Testis (tissue), 3 donors: Measurements from ENCODE around the gene CFAP47. TPM values are rescaled to one million over a fixed set of nuclear protein-coding genes. Genes with fewer than 3 reads are reported as not detected.

ENCODE experiments used
- polyA plus RNA-seq: library from polyadenylated mRNA; stranded (reverse); fragments of 350-450 nt; fragmentation: Illumina TruSeq; extraction: RNeasy Lipid Tissue Mini Kit (QIAGEN cat#74804); gene quantifications from one replicate; pipeline ENCODE4 v1.2.3, GENCODE V29; 2014; ENCODE audit warnings: low read depth, low replicate concordance; ENCODE audit not compliant: insufficient read depth
- small RNA-seq, 2 donors: library from RNA; depleted of rRNA; stranded (forward); fragments of <200 nt; gene quantifications; one replicate each; pipeline ENCODE3, GENCODE V24; 2016
- total RNA-seq, 2 donors: library from RNA; depleted of rRNA; stranded (reverse); fragments of >200 nt; gene quantifications; one replicate each; pipeline ENCODE4 v1.2.3, GENCODE V29; 2016

The CFAP47 gene
- total and polyA plus RNA-seq, 3 donors from 2014 or later, result 2.9 to 5.4 (median 3.2) TPM

Small RNA genes within 50 kb of the gene (small RNA-seq; reads per million reads assigned to genes)
- 0 reads per million in 2 donors for gene RNU6-641P

Other genes with a start within 250 kb of the CFAP47 start
- 1 to 10 TPM; 2.8 to 7.2 TPM for gene MAGEB16, start 121.4 kb upstream of the CFAP47 start, total RNA-seq
- gene MAGEB16, start 121.4 kb upstream of the CFAP47 start, polyA plus RNA-seq, result 9.6 TPM